HEK293 (cell line): ENCODE measurements around the gene PSORS1C1.

Experiments
- AEBP2 ChIP-seq: fragments of 450-650 bp; formaldehyde crosslinking; IDR thresholded peaks from 2 replicates; pipeline ENCODE4 v1.5.1; 2016; ENCODE audit warnings: missing biosample characterization, missing genetic modification characterization, borderline replicate concordance
- ATF2 ChIP-seq: fragments of 450-650 bp; formaldehyde crosslinking; IDR thresholded peaks from 2 replicates; pipeline ENCODE4 v1.5.1; 2016; ENCODE audit warnings: missing biosample characterization, missing genetic modification characterization, low read depth
- KLF16 ChIP-seq: fragments of 450-650 bp; formaldehyde crosslinking; IDR thresholded peaks from 2 replicates; pipeline ENCODE4 v1.5.1; 2017; ENCODE audit warnings: missing biosample characterization, missing genetic modification characterization
- SALL2 ChIP-seq: fragments of 450-650 bp; formaldehyde crosslinking; IDR thresholded peaks from 2 replicates; pipeline ENCODE4 v1.5.0; 2017; ENCODE audit warnings: missing biosample characterization, mild to moderate bottlenecking, missing genetic modification characterization, borderline replicate concordance
- SETDB1 ChIP-seq: IDR thresholded peaks from one replicate; pipeline ENCODE4 v1.6.1; 2017; ENCODE audit warnings: mild to moderate bottlenecking, low read length, moderate library complexity, mixed read lengths; ENCODE audit not compliant: insufficient read length
- ZBTB10 ChIP-seq: fragments of 450-650 bp; formaldehyde crosslinking; IDR thresholded peaks from 2 replicates; pipeline ENCODE4 v1.5.1; 2016; ENCODE audit warnings: missing biosample characterization, missing genetic modification characterization
- ZBTB26 ChIP-seq: fragments of 450-650 bp; formaldehyde crosslinking; optimal IDR thresholded peaks from 2 replicates; pipeline ENCODE3; 2016; ENCODE audit warnings: missing biosample characterization, mild to moderate bottlenecking, missing genetic modification characterization
- ZBTB48 ChIP-seq: fragments of 450-650 bp; formaldehyde crosslinking; IDR thresholded peaks from 2 replicates; pipeline ENCODE4 v1.5.1; 2016; ENCODE audit warnings: missing biosample characterization, missing genetic modification characterization
- ZBTB6 ChIP-seq: fragments of 450-650 bp; formaldehyde crosslinking; IDR thresholded peaks from 2 replicates; pipeline ENCODE4 v1.5.1; 2017; ENCODE audit warnings: missing biosample characterization, missing genetic modification characterization
- ZNF114 ChIP-seq: fragments of 450-650 bp; formaldehyde crosslinking; IDR thresholded peaks from 2 replicates; pipeline ENCODE4 v1.5.0; 2017; ENCODE audit warnings: missing biosample characterization, missing genetic modification characterization
- ZNF138 ChIP-seq: fragments of 450-650 bp; formaldehyde crosslinking; IDR thresholded peaks from 2 replicates; pipeline ENCODE4 v1.5.1; 2016; ENCODE audit warnings: missing biosample characterization, missing genetic modification characterization, borderline replicate concordance
- ZNF155 ChIP-seq: fragments of 450-650 bp; formaldehyde crosslinking; IDR thresholded peaks from 2 replicates; pipeline ENCODE4 v1.5.1; 2016; ENCODE audit warnings: missing biosample characterization, missing genetic modification characterization
- ZNF175 ChIP-seq: fragments of 450-650 bp; formaldehyde crosslinking; IDR thresholded peaks from 2 replicates; pipeline ENCODE4 v1.5.1; 2016; ENCODE audit warnings: missing biosample characterization, missing genetic modification characterization
- ZNF202 ChIP-seq: fragments of 450-650 bp; formaldehyde crosslinking; IDR thresholded peaks from 2 replicates; pipeline ENCODE4 v1.5.1; 2016; ENCODE audit warnings: missing biosample characterization, missing genetic modification characterization, borderline replicate concordance
- ZNF214 ChIP-seq: fragments of 450-650 bp; formaldehyde crosslinking; IDR thresholded peaks from 2 replicates; pipeline ENCODE4 v1.5.1; 2017; ENCODE audit warnings: missing biosample characterization, mild to moderate bottlenecking, missing genetic modification characterization, borderline replicate concordance
- ZNF221 ChIP-seq: fragments of 450-650 bp; formaldehyde crosslinking; IDR thresholded peaks from 2 replicates; pipeline ENCODE4 v1.5.1; 2017; ENCODE audit warnings: missing biosample characterization, missing genetic modification characterization, borderline replicate concordance
- ZNF248 ChIP-seq: fragments of 450-650 bp; formaldehyde crosslinking; IDR thresholded peaks from 2 replicates; pipeline ENCODE4 v1.5.1; 2017; ENCODE audit warnings: missing biosample characterization, missing genetic modification characterization
- ZNF560 ChIP-seq: fragments of 450-650 bp; formaldehyde crosslinking; IDR thresholded peaks from 2 replicates; pipeline ENCODE4 v1.5.1; 2017; ENCODE audit warnings: missing biosample characterization, missing genetic modification characterization, borderline replicate concordance
- ZNF610 ChIP-seq: fragments of 450-650 bp; formaldehyde crosslinking; IDR thresholded peaks from 2 replicates; pipeline ENCODE4 v1.5.1; 2016; ENCODE audit warnings: missing biosample characterization, missing genetic modification characterization, borderline replicate concordance
- ZNF629 ChIP-seq: fragments of 450-650 bp; formaldehyde crosslinking; IDR thresholded peaks from 2 replicates; pipeline ENCODE4 v1.5.1; 2017; ENCODE audit warnings: missing biosample characterization, missing genetic modification characterization
- ZNF660 ChIP-seq: fragments of 450-650 bp; IDR thresholded peaks from 2 replicates; pipeline ENCODE4 v1.5.1; 2018; ENCODE audit warnings: missing biosample characterization, mild to moderate bottlenecking, missing genetic modification characterization
- ZNF692 ChIP-seq: fragments of 450-650 bp; formaldehyde crosslinking; IDR thresholded peaks from 2 replicates; pipeline ENCODE4 v1.5.1; 2016; ENCODE audit warnings: missing biosample characterization, missing genetic modification characterization
- ZNF701 ChIP-seq: fragments of 450-650 bp; formaldehyde crosslinking; IDR thresholded peaks from 2 replicates; pipeline ENCODE4 v1.5.1; 2016; ENCODE audit warnings: missing biosample characterization, missing genetic modification characterization
- ZNF777 ChIP-seq: fragments of 450-650 bp; formaldehyde crosslinking; IDR thresholded peaks from 2 replicates; pipeline ENCODE4 v1.5.1; 2017; ENCODE audit warnings: missing biosample characterization, missing genetic modification characterization, borderline replicate concordance
- ZSCAN30 ChIP-seq: fragments of 450-650 bp; IDR thresholded peaks from 2 replicates; pipeline ENCODE4 v1.5.1; 2018; ENCODE audit warnings: missing biosample characterization, mild to moderate bottlenecking, missing genetic modification characterization, moderate library complexity

PSORS1C1 gene

GRCh38 chr6:31158863-31159855 lies 44.6 kb downstream of the PSORS1C1 start (continued):
- TF ChIP-seq ATF2 (no peak), SETDB1 (no peak), ZNF202 (no peak), KLF16 (peak; percentile 73), ZNF175 (tag by site-specific recombination) (no peak), ZNF155 (tag by site-specific recombination) (no peak), ZNF610 (tag by site-specific recombination) (no peak), ZBTB48 (no peak), ZNF692 (tag by site-specific recombination) (no peak), ZNF221 (tag by site-specific recombination) (no peak), ZNF114 (tag by site-specific recombination) (no peak), ZNF629 (tag by site-specific recombination) (no peak), ZSCAN30 (no peak), ZNF248 (no peak), ZNF701 (no peak), ZNF660 (0 out of 2 replicates have a peak, but pooled peaks have one; percentile 18), ZBTB10 (no peak), ZNF777 (tag by site-specific recombination) (no peak), SALL2 (tag by site-specific recombination) (no peak), ZNF560 (tag by site-specific recombination) (no peak), ZNF214 (tag by site-specific recombination) (no peak), AEBP2 (tag by site-specific recombination) (no peak), ZNF138 (tag by site-specific recombination) (no peak), ZBTB26 (no peak), ZBTB6 (tag by site-specific recombination) (no peak)
